HG02571 (cell line): ENCODE results near the gene LHPP.
"Not testable (repeated sequence)": the region's sequence is repeated elsewhere in the genome, so short reads cannot be mapped to it uniquely, and the experiment has no call there.

Experiments used
- ATAC-seq: cut with Tn5 transposase; IDR thresholded peaks from one replicate; pipeline ENCODE4 v1.9.1; 2021; ENCODE audit warnings: mild to moderate bottlenecking, moderate library complexity; ENCODE audit not compliant: unreplicated experiment

LHPP gene

GRCh38 chr10:124569623-124570470, 108.2 kb downstream of the LHPP start:
- no peak for ATAC-seq

GRCh38 chr10:124570646-124571045, 109.0 kb downstream of the LHPP start:
- ATAC-seq, result no peak

GRCh38 chr10:124572751-124573150, 111.1 kb downstream of the LHPP start:
- ATAC-seq, result no peak

- ATAC-seq, result no peak
Observed at GRCh38 chr10:124573726-124574455, 112.3 kb downstream of the LHPP start.

- ATAC-seq, result no peak
Observed at GRCh38 chr10:124574456-124575070, 112.9 kb downstream of the LHPP start.

- ATAC-seq, result no peak
Observed at GRCh38 chr10:124575107-124576035, 113.7 kb downstream of the LHPP start.

GRCh38 chr10:124576526-124577420, 115.2 kb downstream of the LHPP start:
- ATAC-seq, result no peak

- no peak for ATAC-seq
Observed at GRCh38 chr10:124577651-124578050, 116.0 kb downstream of the LHPP start.

- no peak for ATAC-seq
Observed at GRCh38 chr10:124578231-124579010, 116.8 kb downstream of the LHPP start.

GRCh38 chr10:124579011-124579399, 117.4 kb downstream of the LHPP start:
- ATAC-seq, result no peak

GRCh38 chr10:124586142-124586541, 124.5 kb downstream of the LHPP start:
- no peak for ATAC-seq

GRCh38 chr10:124587811-124588211, 126.2 kb downstream of the LHPP start:
- ATAC-seq, result no peak

GRCh38 chr10:124588341-124588735, 126.7 kb downstream of the LHPP start:
- ATAC-seq, result not testable (repeated sequence)

GRCh38 chr10:124588736-124589490, 127.3 kb downstream of the LHPP start:
- ATAC-seq, result no peak

GRCh38 chr10:124589491-124590041, 127.9 kb downstream of the LHPP start:
- no peak for ATAC-seq

GRCh38 chr10:124590216-124591122, 128.8 kb downstream of the LHPP start:
- no peak for ATAC-seq

- no peak for ATAC-seq
Observed at GRCh38 chr10:124591123-124591495, 129.5 kb downstream of the LHPP start.
